HT1080 (cell line): ENCODE data around the gene LCE6A. TPM values are rescaled to one million over a fixed set of nuclear protein-coding genes. Genes with fewer than 3 reads are reported as not detected.

ENCODE experiments used
- DNase-seq: peaks from one replicate; pipeline ENCODE4 v3.0.0-alpha.2; 2015; ENCODE audit warnings: low read depth
- total RNA-seq: library from RNA; depleted of rRNA; stranded (reverse); fragments of >200 nt; shearing (Covaris generic); gene quantifications from 2 replicates; pipeline ENCODE4 v1.2.3, GENCODE V29; 2014; rRNA removed

LCE6A gene
- total RNA-seq, 1 experiment from 2014 or later: not detected

GRCh38 chr1:152873495-152873894 lies 30.8 kb downstream of the LCE6A start:
- DNase-seq: no peak

GRCh38 chr1:152876827-152877226 lies 34.2 kb downstream of the LCE6A start:
- DNase-seq: no peak

- no peak for DNase-seq
These were observed 35.4 kb downstream of the LCE6A start, which contains the start of gene SMCP for GRCh38 chr1:152878042-152878441. Gene SMCP (plus strand): TSS chr1:152878322. CDS start chr1:152884423, 6,101 bp downstream.

- no peak for DNase-seq
These were observed 37.0 kb downstream of the LCE6A start for GRCh38 chr1:152879559-152880198.

- DNase-seq: no peak
These were observed 37.7 kb downstream of the LCE6A start for GRCh38 chr1:152880316-152880715.

- DNase-seq: no peak
These were observed 38.3 kb downstream of the LCE6A start for GRCh38 chr1:152880907-152881306.

GRCh38 chr1:152884085-152884484 lies 41.4 kb downstream of the LCE6A start:
- no peak for DNase-seq

GRCh38 chr1:152884506-152884905 lies 41.9 kb downstream of the LCE6A start:
- DNase-seq: no peak

- peak; percentile 86 for DNase-seq
These were observed 42.4 kb downstream of the LCE6A start for GRCh38 chr1:152884966-152885624.

- DNase-seq: no peak
These were observed 43.4 kb downstream of the LCE6A start for GRCh38 chr1:152886085-152886484.

- DNase-seq: peak; percentile 26
These were observed 44.2 kb downstream of the LCE6A start for GRCh38 chr1:152886758-152887409.

- DNase-seq: no peak
These were observed 45.5 kb downstream of the LCE6A start for GRCh38 chr1:152888126-152888525.

Other genes starting within 250 kb of the LCE6A start
- not detected in 2 replicates for gene LCE3C, start 242.6 kb upstream of the LCE6A start, total RNA-seq
- not detected in 2 replicates for gene LCE3B, start 229.0 kb upstream of the LCE6A start, total RNA-seq
- not detected in 2 replicates for gene LCE3A, start 219.8 kb upstream of the LCE6A start, total RNA-seq
- gene LCE2D, start 179.5 kb upstream of the LCE6A start, total RNA-seq: not detected in 2 replicates
- gene LCE2C, start 167.6 kb upstream of the LCE6A start, total RNA-seq: not detected in 2 replicates
- not detected in 2 replicates for gene LCE2B, start 156.7 kb upstream of the LCE6A start, total RNA-seq
- gene LCE2A, start 144.5 kb upstream of the LCE6A start, total RNA-seq: 0.47 and 3.0 TPM in 2 replicates
- gene LCE4A, start 134.7 kb upstream of the LCE6A start, total RNA-seq: not detected in 2 replicates
- gene KPRP, start 84.8 kb upstream of the LCE6A start, total RNA-seq: not detected in 2 replicates
- gene LCE1F, start 67.7 kb upstream of the LCE6A start, total RNA-seq: not detected in 2 replicates
- gene LCE1E, start 56.6 kb upstream of the LCE6A start, total RNA-seq: 0.43 TPM in 1 of 2 replicates, not detected in the other
- not detected in 2 replicates for gene LCE1D, start 46.1 kb upstream of the LCE6A start, total RNA-seq
- not detected in 2 replicates for gene LCE1C, start 36.2 kb upstream of the LCE6A start, total RNA-seq
- gene LCE1B, start 30.9 kb upstream of the LCE6A start, total RNA-seq: not detected in 2 replicates
- gene LCE1A, start 15.4 kb upstream of the LCE6A start, total RNA-seq: not detected in 2 replicates
- gene LCE7A, start 17.1 kb downstream of the LCE6A start, total RNA-seq: not detected in 2 replicates
- gene SMCP, start 35.5 kb downstream of the LCE6A start, total RNA-seq: not detected in 2 replicates
- 0.26 and 0.33 TPM in 2 replicates for gene IVL, start 65.7 kb downstream of the LCE6A start, total RNA-seq
- not detected in 2 replicates for gene SPRR5, start 104.3 kb downstream of the LCE6A start, total RNA-seq
- not detected in 2 replicates for gene SPRR4, start 127.8 kb downstream of the LCE6A start, total RNA-seq
- gene SPRR1A, start 141.2 kb downstream of the LCE6A start, total RNA-seq: not detected in 2 replicates
- not detected in 2 replicates for gene SPRR3, start 158.9 kb downstream of the LCE6A start, total RNA-seq
- gene SPRR1B, start 188.3 kb downstream of the LCE6A start, total RNA-seq: not detected in 2 replicates
- gene SPRR2D, start 198.3 kb downstream of the LCE6A start, total RNA-seq: 1.5 TPM in 1 of 2 replicates, not detected in the other
- gene SPRR2A, start 214.7 kb downstream of the LCE6A start, total RNA-seq: not detected in 2 replicates
- gene SPRR2B, start 228.8 kb downstream of the LCE6A start, total RNA-seq: not detected in 2 replicates